Sigmoid colon (tissue), 4 donors: ENCODE measurements around the gene COPS4.

Source experiments
- EP300 ChIP-seq, 4 donors: sonication (generic); formaldehyde crosslinking; IDR thresholded peaks; one replicate each; pipeline ENCODE4 v1.6.1; 2017; ENCODE audit warnings: antibody characterized with exemption in 4 of 4
- POLR2AphosphoS5 ChIP-seq, 4 donors: sonication (generic); formaldehyde crosslinking; IDR thresholded peaks; one replicate each; pipeline ENCODE4 v1.6.1; 2017; ENCODE audit warnings: antibody characterized with exemption in 4 of 4
- TF ChIP-seq, protein P1 (sequence below), 4 experiments: fragments of 450-650 bp in 3 of 4; fragments of 200-600 bp in 1 of 4; IDR thresholded peaks; one replicate each; pipeline ENCODE4 v1.5.1; 2016 to 2019; ENCODE audit warnings: antibody characterized with exemption in 4 of 4, mild to moderate bottlenecking in 3 of 4, moderate library complexity in 2 of 4

- no peak for TF ChIP-seq POLR2AphosphoS5 (IDR thresholded peaks at IDR 0.05)
- TF ChIP-seq, protein P1, sequence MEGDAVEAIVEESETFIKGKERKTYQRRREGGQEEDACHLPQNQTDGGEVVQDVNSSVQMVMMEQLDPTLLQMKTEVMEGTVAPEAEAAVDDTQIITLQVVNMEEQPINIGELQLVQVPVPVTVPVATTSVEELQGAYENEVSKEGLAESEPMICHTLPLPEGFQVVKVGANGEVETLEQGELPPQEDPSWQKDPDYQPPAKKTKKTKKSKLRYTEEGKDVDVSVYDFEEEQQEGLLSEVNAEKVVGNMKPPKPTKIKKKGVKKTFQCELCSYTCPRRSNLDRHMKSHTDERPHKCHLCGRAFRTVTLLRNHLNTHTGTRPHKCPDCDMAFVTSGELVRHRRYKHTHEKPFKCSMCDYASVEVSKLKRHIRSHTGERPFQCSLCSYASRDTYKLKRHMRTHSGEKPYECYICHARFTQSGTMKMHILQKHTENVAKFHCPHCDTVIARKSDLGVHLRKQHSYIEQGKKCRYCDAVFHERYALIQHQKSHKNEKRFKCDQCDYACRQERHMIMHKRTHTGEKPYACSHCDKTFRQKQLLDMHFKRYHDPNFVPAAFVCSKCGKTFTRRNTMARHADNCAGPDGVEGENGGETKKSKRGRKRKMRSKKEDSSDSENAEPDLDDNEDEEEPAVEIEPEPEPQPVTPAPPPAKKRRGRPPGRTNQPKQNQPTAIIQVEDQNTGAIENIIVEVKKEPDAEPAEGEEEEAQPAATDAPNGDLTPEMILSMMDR (IDR thresholded peaks at IDR 0.05) = no peak
- TF ChIP-seq EP300 (IDR thresholded peaks at IDR 0.05) = no peak
Measured at GRCh38 chr4:83115000-83115399, 80.0 kb downstream of the COPS4 start.
